Measurements from ENCODE around the gene SHQ1. TPM values are rescaled to one million over a fixed set of nuclear protein-coding genes. Genes with fewer than 3 reads are reported as not detected.

The SHQ1 gene
- total RNA-seq, 1 experiment from 2014 or later = 27.6 TPM

- CTCF ChIA-PET = no interaction called here
- no peak for DNase-seq (ENCODE audit: low read depth, low spot score)
- RAD21 ChIA-PET (ENCODE audit: low non-redundant PET in 1 of 2, low total read pairs in 2 of 2, uncharacterized antibody in 2 of 2, unreplicated experiment in 2 of 2) = no interaction called here
Measured at GRCh38 chr3:72800869-72801268, 47.4 kb downstream of the SHQ1 start.

More at GRCh38 chr3:72800869-72801268, 47.4 kb downstream of the SHQ1 start:
- intact Hi-C loops (cut with micrococcal nuclease) = no loop called here
- Histone ChIP-seq H3K27me3 (ENCODE audit: insufficient read depth, low read length) (no peaks in the 10 kb centered on the region), H3K36me3 (ENCODE audit: control insufficient read depth in 1 of 2, insufficient read depth in 2 of 2, low read length in 2 of 2) (no peaks in the 10 kb centered on the region), H3K4me1 (ENCODE audit: control insufficient read depth in 1 of 2, insufficient read depth in 2 of 2, low read length in 2 of 2) (no peaks in the 10 kb centered on the region), H3K9me2 (ENCODE audit: insufficient read depth) (no peaks in the 10 kb centered on the region), H3K4me2 (ENCODE audit: low read length) (no peak overlapping the region), H3K9ac (ENCODE audit: low read length) (no peak overlapping the region), H3K79me2 (ENCODE audit: insufficient read depth, low read length) (no peaks in the 10 kb centered on the region), H3K4me3 (replicated peaks in 1 of 2; ENCODE audit: low read depth in 1 of 2, low read length in 2 of 2) (no peak overlapping the region), H2AFZ (ENCODE audit: low read depth, low read length, poor library complexity, severe bottlenecking) (no peak overlapping the region), H3K27ac (ENCODE audit: low read depth, low read length) (no peak overlapping the region), H4K20me1 (ENCODE audit: insufficient read depth) (no peaks in the 10 kb centered on the region), H3K9me3 (ENCODE audit: control insufficient read depth in 1 of 2, insufficient read depth in 1 of 2, low read depth in 1 of 2, low read length in 2 of 2) (no peaks in the 10 kb centered on the region)
- TF ChIP-seq SRF (IDR thresholded peaks at IDR 0.05; ENCODE audit: low read depth) (no peak), EZH2 (IDR thresholded peaks at IDR 0.05) (no peak), ZNF274 (IDR thresholded peaks at IDR 0.05; ENCODE audit: low read depth, low read length) (no peak), REST (IDR thresholded peaks at IDR 0.05; ENCODE audit: low read depth) (no peak), JUND (IDR thresholded peaks at IDR 0.05) (no peak), MAX (IDR thresholded peaks at IDR 0.05) (no peak), YY1 (IDR thresholded peaks at IDR 0.05; ENCODE audit: extremely low read depth, insufficient replicate concordance, low read depth, low read length) (no peak), SP1 (IDR thresholded peaks at IDR 0.05; ENCODE audit: low read depth) (no peak), EGR1 (IDR thresholded peaks at IDR 0.05; ENCODE audit: low read depth) (no peak)
- no peak for ATAC-seq
- POLR2A ChIA-PET = no interaction called here
- no TSS peak for BruUV-seq (replicated peaks)

All from HCT116 (cell line).